Lung (tissue), 12 donors: ENCODE data around the gene TRMO. TPM values are rescaled to one million over a fixed set of nuclear protein-coding genes. Genes with fewer than 3 reads are reported as not detected.
A peak's percentile ranks its signal among the peaks of the same experiment; 100 is the strongest.
"Not testable (repeated sequence)": the region's sequence is repeated elsewhere in the genome, so short reads cannot be mapped to it uniquely, and the experiment has no call there.

Source experiments
- ATAC-seq: fragments of 200-7000 bp; cut with Tn5 transposase; one replicate; pipeline ENCODE4 v1.9.1; 2020; ENCODE audit warnings: moderate number of reproducible peaks; ENCODE audit not compliant: insufficient read depth, low FRiP score
- DNase-seq, 3 donors: peaks; one replicate each; pipeline ENCODE4 v3.0.0-alpha.2; 2013 to 2017
- H3K27ac ChIP-seq, 2 donors: one replicate each; pipeline ENCODE4 v1.5.1; 2013; ENCODE audit warnings: mild to moderate bottlenecking in 2 of 2, moderate library complexity in 2 of 2, control low read depth in 1 of 2, inconsistent platforms in 1 of 2, low read depth in 1 of 2, low read length in 1 of 2
- H3K27me3 ChIP-seq, 3 donors: one replicate each; pipeline ENCODE4 v1.5.1; 2013; ENCODE audit warnings: low read length in 2 of 3; ENCODE audit not compliant: control insufficient read depth in 3 of 3, insufficient read depth in 3 of 3
- H3K36me3 ChIP-seq, 4 donors: one replicate each; pipeline ENCODE4 v1.5.1; 2013; ENCODE audit warnings: low read length in 4 of 4, mild to moderate bottlenecking in 1 of 4, moderate library complexity in 1 of 4; ENCODE audit not compliant: control insufficient read depth in 4 of 4, insufficient read depth in 4 of 4
- H3K4me1 ChIP-seq, 5 donors: one replicate each; pipeline ENCODE4 v1.5.1; 2013; ENCODE audit warnings: low read length in 5 of 5, mild to moderate bottlenecking in 2 of 5, moderate library complexity in 1 of 5; ENCODE audit not compliant: control insufficient read depth in 5 of 5, insufficient read depth in 5 of 5
- H3K4me3 ChIP-seq: one replicate; pipeline ENCODE4 v1.5.1; 2013; ENCODE audit warnings: mild to moderate bottlenecking, control low read depth, moderate library complexity
- H3K9ac ChIP-seq, 2 donors: one replicate each; pipeline ENCODE4 v1.5.1; 2013; ENCODE audit warnings: low read length in 2 of 2, control low read depth in 1 of 2; ENCODE audit not compliant: insufficient read depth in 1 of 2
- H3K9me3 ChIP-seq, 4 donors: one replicate each; pipeline ENCODE4 v1.5.1; 2013; ENCODE audit warnings: low read length in 3 of 4, mild to moderate bottlenecking in 1 of 4, moderate library complexity in 1 of 4; ENCODE audit not compliant: control insufficient read depth in 4 of 4, insufficient read depth in 3 of 4
- WGBS, 2 donors: extraction: QIAGEN DNeasy Blood & Tissue Kit; methylation state at CpG; one replicate each; pipeline ENCODE4 v1.1.7; 2013; 5-methylcytosine and 5-hydroxymethylcytosine counted together
- polyA plus RNA-seq, 2 donors: library from polyadenylated mRNA; stranded (reverse); fragments of 200-250 nt; gene quantifications; one replicate each; pipeline ENCODE4 v1.2.1, GENCODE V29; 2013
- total RNA-seq, 2 donors: library from RNA; depleted of rRNA in 1 of 2; stranded (reverse); fragments of >200 nt in 1 of 2; gene quantifications; one replicate each; pipeline ENCODE4 v1.2.1, GENCODE V29; 2014 to 2021
- TF ChIP-seq, protein P1 (sequence below): IDR thresholded peaks from 2 replicates; pipeline ENCODE4 v1.5.1; 2012; ENCODE audit warnings: mild to moderate bottlenecking; ENCODE audit errors: control extremely low read depth, extremely low read depth
- donor health status: control.
- donor health status: control.
- donor health status: Bipolar disorder and iron deficiency.
- donor health status: healthy.
- donor health status: DM: yes; HTN: yes; CAD: no.

The TRMO gene
- total and polyA plus RNA-seq, 4 donors = 7.8 to 27.9 (median 15.7) TPM

DNA sequence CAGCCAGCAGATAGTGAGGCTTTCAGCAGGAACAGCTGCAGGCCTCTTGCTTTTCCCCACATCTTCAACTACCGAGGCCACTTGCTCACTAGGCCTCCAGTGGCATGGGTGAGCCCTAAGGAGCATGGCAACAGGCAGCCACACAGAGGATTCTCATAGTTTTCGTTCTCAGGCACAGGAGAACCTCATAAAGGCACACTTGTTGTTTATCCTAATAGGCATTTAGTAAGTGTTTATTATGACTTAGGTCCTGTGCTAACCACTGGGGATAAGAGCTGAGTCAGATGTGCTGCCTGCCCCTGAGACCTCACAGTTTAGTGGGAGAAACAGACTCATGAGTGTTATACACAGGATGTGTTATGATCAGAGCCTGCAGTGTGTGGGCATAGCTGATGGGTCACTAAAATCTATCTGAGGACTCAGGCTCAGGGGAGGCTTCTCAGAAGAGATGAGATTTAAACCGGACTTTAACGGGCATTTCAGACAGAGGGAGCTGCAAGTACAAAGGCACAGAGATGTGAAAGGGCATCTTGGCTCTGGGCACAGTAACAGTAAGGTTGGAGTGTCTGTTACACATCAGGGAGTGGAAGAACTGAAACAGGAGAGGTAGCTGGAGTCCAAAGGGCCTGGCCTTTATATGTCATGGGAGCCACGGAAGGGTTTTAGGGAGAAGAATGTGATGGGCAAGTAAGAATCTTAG lies 36.7 kb upstream of the TRMO start:
- no peaks in the 10 kb centered on the region for H3K9me3 ChIP-seq
- ATAC-seq = no peak

DNA sequence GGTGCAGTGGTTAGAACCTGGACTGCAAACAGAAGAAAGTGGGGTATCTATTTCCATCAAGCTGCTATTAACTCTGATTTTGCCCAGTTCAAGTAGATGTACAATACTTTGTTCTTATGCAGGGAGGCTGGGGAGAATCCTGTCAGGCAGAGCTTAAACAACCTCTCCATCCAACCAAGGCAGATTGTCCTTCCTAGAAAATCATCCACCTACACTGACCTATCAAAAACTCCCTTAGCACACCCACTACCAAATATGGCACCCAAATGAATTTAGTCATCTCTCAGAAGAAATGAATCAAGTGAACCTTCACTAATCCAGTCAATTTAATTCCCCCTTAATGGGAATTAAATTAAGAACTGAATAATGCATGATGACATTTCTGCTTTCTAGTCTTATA lies 34.0 kb upstream of the TRMO start:
- Histone ChIP-seq H3K9ac (no peak overlapping the region), H3K27me3 (no peaks in the 10 kb centered on the region), H3K36me3 (no peaks in the 10 kb centered on the region), H3K4me1 (no peaks in the 10 kb centered on the region), H3K9me3 (no peaks in the 10 kb centered on the region), H3K4me3 (no peak overlapping the region), H3K27ac (no peak overlapping the region)
- DNase-seq (no peak), ATAC-seq (no peak)
- TF ChIP-seq, protein P1, sequence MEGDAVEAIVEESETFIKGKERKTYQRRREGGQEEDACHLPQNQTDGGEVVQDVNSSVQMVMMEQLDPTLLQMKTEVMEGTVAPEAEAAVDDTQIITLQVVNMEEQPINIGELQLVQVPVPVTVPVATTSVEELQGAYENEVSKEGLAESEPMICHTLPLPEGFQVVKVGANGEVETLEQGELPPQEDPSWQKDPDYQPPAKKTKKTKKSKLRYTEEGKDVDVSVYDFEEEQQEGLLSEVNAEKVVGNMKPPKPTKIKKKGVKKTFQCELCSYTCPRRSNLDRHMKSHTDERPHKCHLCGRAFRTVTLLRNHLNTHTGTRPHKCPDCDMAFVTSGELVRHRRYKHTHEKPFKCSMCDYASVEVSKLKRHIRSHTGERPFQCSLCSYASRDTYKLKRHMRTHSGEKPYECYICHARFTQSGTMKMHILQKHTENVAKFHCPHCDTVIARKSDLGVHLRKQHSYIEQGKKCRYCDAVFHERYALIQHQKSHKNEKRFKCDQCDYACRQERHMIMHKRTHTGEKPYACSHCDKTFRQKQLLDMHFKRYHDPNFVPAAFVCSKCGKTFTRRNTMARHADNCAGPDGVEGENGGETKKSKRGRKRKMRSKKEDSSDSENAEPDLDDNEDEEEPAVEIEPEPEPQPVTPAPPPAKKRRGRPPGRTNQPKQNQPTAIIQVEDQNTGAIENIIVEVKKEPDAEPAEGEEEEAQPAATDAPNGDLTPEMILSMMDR = no peak

More for the DNA sequence above, 36.7 kb upstream of the TRMO start:
- Histone ChIP-seq H3K36me3 (no peaks in the 10 kb centered on the region), H3K27ac (no peak overlapping the region), H3K4me3 (no peak overlapping the region), H3K27me3 (no peaks in the 10 kb centered on the region), H3K4me1 (no peaks in the 10 kb centered on the region), H3K9ac (no peak overlapping the region)
- TF ChIP-seq, protein P1 = no peak
- DNase-seq = peak in 1 of 3 donors; percentile 14
- 67 to 89% methylated on average over 5 of the region's 5 CpGs for WGBS, 2 donors

DNA sequence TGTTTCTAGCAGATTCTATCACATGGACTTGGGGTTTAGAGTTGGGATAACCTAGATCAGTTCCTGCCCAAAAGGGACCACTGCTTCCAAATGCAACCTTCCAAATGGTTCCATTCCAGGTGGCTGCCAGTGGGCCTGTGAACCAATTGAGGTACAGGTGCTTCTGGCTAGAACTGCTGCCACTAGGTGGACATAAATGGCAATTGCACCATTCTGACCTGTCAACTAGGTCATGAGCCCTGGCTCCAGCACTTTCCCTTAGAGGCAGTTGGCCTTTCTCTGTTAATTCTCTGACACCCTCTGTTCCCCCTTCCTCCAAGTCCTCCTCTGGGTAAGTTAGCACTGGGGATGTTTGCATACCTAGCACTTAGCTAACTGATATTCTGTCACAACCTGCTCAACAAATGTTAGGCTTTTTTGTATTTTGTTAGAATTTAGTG lies 32.3 kb upstream of the TRMO start:
- Histone ChIP-seq H3K36me3 (no peaks in the 10 kb centered on the region), H3K4me1 (no peaks in the 10 kb centered on the region), H3K27me3 (no peaks in the 10 kb centered on the region), H3K9ac (no peak overlapping the region), H3K9me3 (peaks cover 0 to 4% (median 0%) of the 10 kb centered on the region in 4 donors), H3K4me3 (no peak overlapping the region), H3K27ac (no peak overlapping the region)
- TF ChIP-seq, protein P1 = peak; percentile 30
- ATAC-seq (peak; percentile 34), DNase-seq (peak in 2 of 3 donors; percentile 17)

DNA sequence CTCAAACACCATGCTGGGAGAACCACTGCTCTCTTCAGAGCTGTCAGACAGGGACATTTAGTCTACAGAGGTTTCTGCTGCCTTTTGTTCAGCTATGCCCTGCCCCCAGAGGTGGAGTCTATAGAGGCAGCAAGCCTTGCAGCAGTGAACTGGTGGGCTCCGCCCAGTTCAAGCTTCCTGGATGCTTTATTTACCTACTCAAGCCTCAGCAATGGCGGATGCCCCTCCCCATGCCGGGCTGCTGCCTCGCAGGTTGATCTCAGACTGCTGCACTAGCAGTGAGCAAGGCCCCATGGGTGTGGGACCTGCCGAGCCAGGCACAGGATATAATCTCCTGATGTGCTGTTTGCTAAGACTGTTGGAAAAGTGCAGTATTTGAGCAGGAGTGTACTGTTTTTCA lies 28.6 kb upstream of the TRMO start:
- not testable (repeated sequence) for H3K4me3 ChIP-seq, H3K9ac ChIP-seq, H3K4me1 ChIP-seq, H3K27me3 ChIP-seq, H3K9me3 ChIP-seq, DNase-seq, ATAC-seq, H3K27ac ChIP-seq, H3K36me3 ChIP-seq
- 83 to 100% methylated on average over 5 of the region's 5 CpGs for WGBS, 2 donors

DNA sequence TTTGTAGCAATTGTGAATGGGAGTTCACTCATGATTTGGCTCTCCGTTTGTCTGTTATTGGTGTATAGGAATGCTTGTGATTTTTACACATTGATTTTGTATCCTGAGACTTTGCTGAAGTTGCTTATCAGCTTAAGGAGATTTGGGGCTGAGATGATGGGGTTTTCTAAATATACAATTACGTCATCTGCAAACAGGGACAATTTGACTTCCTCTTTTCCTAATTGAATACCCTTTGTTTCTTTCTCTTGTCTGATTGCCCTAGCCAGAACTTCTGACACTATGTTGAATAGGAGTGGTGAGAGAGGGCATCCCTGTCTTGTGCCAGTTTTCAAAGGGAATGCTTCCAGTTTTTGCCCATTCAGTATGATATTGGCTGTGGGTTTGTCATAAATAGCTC lies 24.8 kb upstream of the TRMO start:
- not testable (repeated sequence) for H3K36me3 ChIP-seq, H3K4me3 ChIP-seq, H3K4me1 ChIP-seq, ATAC-seq, H3K9me3 ChIP-seq, H3K9ac ChIP-seq, H3K27ac ChIP-seq, DNase-seq
- 40 to 57% methylated on average over 2 of the region's 2 CpGs for WGBS, 2 donors
- H3K27me3 ChIP-seq = peaks cover 0 to 10% (median 5%) of the 10 kb centered on the region in 3 donors

DNA sequence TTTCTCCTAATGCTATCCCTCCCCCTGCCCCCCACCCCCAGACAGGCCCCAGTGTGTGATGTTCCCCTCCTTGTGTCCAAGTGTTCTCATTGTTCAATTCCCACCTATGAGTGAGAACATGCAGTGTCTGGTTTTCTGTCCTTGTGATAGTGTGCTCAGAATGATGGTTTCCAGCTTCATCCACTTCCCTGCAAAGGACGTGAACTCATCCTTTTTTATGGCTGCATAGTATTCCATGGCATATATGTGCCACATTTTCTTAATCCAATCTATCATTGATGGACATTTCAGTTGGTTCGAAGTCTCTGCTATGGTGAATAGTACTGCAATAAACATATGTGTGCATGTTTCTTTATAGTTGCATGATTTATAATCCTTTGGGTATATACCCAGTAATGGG lies 23.2 kb upstream of the TRMO start:
- ATAC-seq, H3K36me3 ChIP-seq, DNase-seq, H3K4me3 ChIP-seq, H3K27ac ChIP-seq, H3K4me1 ChIP-seq, H3K9ac ChIP-seq, H3K9me3 ChIP-seq: not testable (repeated sequence)
- peaks cover 0 to 15% (median 5%) of the 10 kb centered on the region in 3 donors for H3K27me3 ChIP-seq
- 82 to 90% methylated on average over 2 of the region's 2 CpGs for WGBS, 2 donors
